HG02610 (cell line): ENCODE data around the gene DTNBP1.
"Not testable (repeated sequence)": the region's sequence is repeated elsewhere in the genome, so short reads cannot be mapped to it uniquely, and the experiment has no call there.

Experiments used
- ATAC-seq: cut with Tn5 transposase; IDR thresholded peaks from one replicate; pipeline ENCODE4 v1.9.1; 2021; ENCODE audit warnings: mild to moderate bottlenecking, moderate library complexity; ENCODE audit not compliant: unreplicated experiment

DTNBP1 gene

GRCh38 chr6:15672291-15672690 lies 9.5 kb upstream of the DTNBP1 start:
- no peak for ATAC-seq

- ATAC-seq, result no peak
These were observed 6.1 kb upstream of the DTNBP1 start for GRCh38 chr6:15668918-15669317.

GRCh38 chr6:15666896-15667295 lies 4.1 kb upstream of the DTNBP1 start:
- ATAC-seq, result not testable (repeated sequence)

GRCh38 chr6:15665237-15665636 lies 2.4 kb upstream of the DTNBP1 start:
- ATAC-seq, result no peak

- no peak for ATAC-seq
These were observed 473 bp upstream of the DTNBP1 start for GRCh38 chr6:15663130-15663871.

- ATAC-seq, result no peak
These were observed 939 bp downstream of the DTNBP1 start for GRCh38 chr6:15661853-15662325.

GRCh38 chr6:15659181-15659580 lies 3.6 kb downstream of the DTNBP1 start:
- no peak for ATAC-seq

GRCh38 chr6:15658181-15658744 lies 4.6 kb downstream of the DTNBP1 start:
- peak; percentile 31 for ATAC-seq

- ATAC-seq, result no peak
These were observed 5.5 kb downstream of the DTNBP1 start for GRCh38 chr6:15657290-15657689.

- no peak for ATAC-seq
These were observed 6.7 kb downstream of the DTNBP1 start for GRCh38 chr6:15656145-15656544.

- no peak for ATAC-seq
These were observed 8.6 kb downstream of the DTNBP1 start for GRCh38 chr6:15654250-15654649.

GRCh38 chr6:15653581-15653980 lies 9.2 kb downstream of the DTNBP1 start:
- peak; percentile 49 for ATAC-seq

GRCh38 chr6:15650004-15650559 lies 12.7 kb downstream of the DTNBP1 start:
- not testable (repeated sequence) for ATAC-seq

GRCh38 chr6:15644904-15645303 lies 17.9 kb downstream of the DTNBP1 start:
- no peak for ATAC-seq

- ATAC-seq, result no peak
These were observed 19.3 kb downstream of the DTNBP1 start for GRCh38 chr6:15643542-15643941.

GRCh38 chr6:15642276-15642675 lies 20.6 kb downstream of the DTNBP1 start:
- no peak for ATAC-seq

- no peak for ATAC-seq
These were observed 24.5 kb downstream of the DTNBP1 start for GRCh38 chr6:15638373-15638772.

- no peak for ATAC-seq
These were observed 31.4 kb downstream of the DTNBP1 start for GRCh38 chr6:15631432-15631831.

GRCh38 chr6:15630202-15630601 lies 32.6 kb downstream of the DTNBP1 start:
- no peak for ATAC-seq

- ATAC-seq, result no peak
These were observed 33.3 kb downstream of the DTNBP1 start for GRCh38 chr6:15629487-15629886.

GRCh38 chr6:15628499-15629131 lies 34.2 kb downstream of the DTNBP1 start:
- ATAC-seq, result peak; percentile 87

GRCh38 chr6:15627821-15628220 lies 35.0 kb downstream of the DTNBP1 start:
- ATAC-seq, result no peak
